GM19043 (cell line): ENCODE results near the gene C10orf120.

Experiments used
- ATAC-seq: cut with Tn5 transposase; IDR thresholded peaks from one replicate; pipeline ENCODE4 v1.9.1; 2021; ENCODE audit warnings: low read depth; ENCODE audit not compliant: unreplicated experiment

The C10orf120 gene

DNA sequence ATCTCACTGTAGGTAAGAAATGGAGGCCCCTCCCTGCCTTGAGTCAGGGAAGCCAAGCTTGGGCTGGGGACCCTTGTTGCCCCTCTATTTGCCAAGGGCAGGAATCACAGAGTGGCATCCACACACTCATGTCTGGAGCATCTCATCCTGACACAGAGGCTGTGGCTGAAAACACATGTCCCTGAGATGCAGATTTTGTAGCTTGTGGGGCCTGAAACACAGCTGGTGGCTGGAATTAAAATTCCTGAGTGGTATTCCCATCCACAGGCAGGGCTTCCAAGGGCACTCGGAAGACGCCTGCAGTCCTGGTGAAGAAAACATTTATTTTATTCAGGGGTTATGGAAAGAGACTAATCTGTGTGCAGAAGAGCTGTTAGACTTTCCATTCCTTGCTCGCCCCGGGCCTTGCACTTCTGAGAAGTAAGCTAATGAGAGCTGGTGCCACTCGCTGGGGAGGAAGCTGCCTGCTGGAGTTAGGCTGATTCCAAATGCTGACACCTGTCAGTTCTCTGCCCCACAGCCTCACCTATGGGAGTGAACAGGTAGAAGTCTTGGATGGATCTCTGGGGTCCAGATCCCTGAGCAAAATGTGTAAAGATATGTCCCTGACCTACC lies 36.0 kb downstream of the C10orf120 start:
- no peak for ATAC-seq

DNA sequence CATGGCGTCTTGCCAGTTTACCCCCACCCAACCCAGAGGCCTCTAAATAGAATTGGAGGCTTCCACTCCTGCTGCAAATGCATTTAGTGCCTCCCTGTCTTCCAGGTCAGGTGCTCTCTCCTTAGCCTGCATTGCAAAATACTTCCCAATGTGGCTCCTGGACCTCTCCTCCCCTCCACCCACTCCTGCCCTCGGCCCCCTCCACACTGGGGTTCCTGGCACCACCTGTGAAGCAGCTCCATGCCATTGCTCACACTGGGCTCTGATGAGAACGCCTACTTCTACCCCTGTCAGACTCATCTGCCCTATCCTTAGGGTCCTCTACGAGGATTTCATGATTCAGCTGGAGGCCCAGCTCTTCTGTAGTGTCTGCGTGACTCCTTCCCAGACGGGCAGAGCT lies 37.4 kb downstream of the C10orf120 start:
- no peak for ATAC-seq

DNA sequence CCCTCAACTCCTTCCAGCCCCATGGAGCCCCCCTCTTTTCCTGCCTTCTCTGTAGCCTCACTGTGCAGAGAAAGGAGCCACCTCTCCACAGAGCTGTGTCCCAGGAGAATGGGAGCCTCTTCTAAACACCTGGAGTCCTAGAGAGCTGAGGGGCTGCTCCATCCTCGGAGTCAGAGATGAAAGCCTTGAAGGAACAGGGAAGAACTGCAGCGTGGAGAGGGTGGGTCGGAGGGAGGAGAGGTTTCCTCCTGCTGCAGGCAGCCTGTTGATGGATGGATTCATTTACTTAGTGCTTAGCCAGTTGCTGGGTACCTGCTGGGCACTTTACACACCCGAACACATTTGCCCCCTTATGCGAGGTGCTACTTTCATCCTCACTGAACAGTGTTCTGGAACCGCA lies 39.0 kb downstream of the C10orf120 start:
- ATAC-seq: no peak

DNA sequence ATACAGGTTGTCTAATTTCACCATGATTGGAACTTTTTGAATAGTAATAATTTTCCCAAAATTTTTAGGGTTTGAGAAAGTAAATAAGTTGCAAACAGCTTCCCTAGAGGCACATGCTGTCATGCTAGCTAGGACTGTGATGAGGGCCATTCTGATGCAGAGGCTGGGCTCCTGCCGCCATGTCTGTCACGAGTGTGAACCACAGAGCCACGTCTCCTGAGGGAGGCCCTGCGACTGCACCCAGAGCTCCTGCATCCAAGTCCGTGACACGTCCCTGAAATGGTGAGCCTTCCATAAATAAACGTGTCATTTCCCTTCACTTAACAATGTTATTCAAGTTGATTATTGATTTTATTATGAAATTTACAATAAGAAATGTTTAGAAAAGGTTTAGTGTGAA lies 40.0 kb downstream of the C10orf120 start:
- ATAC-seq: no peak

DNA sequence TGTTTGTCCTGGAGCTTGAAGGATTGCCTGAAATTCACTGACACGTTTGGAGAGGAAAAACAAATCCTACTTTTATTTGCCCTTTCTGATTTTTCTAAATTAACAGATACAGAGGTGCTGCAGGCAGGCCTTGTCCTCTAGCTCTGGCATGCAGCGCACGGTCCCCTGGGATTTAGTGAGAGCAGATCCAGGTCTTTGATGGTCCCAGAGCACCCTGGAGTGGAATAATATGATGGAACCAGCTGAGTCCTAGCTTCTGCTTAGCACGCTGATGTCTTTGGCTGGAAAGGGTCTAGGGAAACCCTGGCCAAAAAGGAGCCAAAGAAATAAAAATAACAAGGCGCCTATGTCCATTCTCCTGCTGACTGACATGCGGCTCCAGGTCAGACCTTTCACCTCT lies 40.5 kb downstream of the C10orf120 start:
- no peak for ATAC-seq

DNA sequence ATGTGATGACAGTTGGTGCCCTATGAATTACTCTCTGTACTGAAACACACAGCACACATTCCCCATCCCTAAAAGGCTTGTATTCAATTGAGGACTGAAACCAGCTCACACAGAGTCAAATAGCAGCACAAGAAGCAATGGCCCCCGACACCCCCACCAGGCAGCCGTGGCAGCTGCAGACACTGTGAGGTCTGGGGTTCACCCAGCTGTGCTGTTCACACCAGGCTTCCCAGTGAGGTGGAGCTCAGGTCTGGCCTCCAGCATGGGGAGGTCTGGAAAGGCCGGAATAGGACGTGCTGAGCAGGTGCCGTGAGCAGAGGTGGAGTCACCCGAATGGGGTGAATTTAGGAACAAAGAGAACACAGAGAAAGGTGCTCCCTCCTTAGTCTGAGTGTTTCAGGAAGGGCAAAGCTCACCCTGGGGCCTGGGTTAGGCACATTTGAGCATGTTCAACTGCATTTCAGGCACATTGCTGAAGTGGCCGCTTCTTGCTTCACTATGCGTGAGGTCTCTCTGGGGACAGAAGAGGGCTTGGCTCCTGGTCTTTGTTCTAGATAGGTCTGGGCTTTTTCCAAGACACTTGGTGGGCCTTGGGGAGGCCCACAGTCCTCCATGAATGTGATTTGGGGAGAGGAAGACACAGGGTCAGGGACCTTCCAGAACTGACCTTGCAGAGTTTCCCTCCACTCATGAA lies 41.1 kb downstream of the C10orf120 start:
- ATAC-seq: no peak

DNA sequence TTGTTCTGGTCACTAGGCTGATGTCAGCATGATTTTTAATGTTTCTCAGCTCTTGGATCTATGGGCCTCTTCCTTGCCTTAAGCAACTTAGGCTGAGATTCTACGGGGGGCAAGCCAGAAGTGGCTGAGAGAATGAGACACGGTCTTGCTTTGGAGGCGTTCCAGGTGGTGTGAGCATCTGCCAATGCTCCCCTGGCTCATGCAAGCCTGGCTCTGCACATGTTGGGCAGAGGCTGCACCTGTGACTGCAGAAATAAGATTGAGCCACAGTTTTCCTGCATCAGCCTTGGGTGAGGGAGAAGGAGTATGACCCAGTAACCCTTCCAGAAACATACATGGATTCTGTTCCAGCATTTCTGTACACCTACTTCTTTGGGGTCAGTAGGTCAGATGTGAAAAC lies 41.9 kb downstream of the C10orf120 start:
- ATAC-seq: no peak

DNA sequence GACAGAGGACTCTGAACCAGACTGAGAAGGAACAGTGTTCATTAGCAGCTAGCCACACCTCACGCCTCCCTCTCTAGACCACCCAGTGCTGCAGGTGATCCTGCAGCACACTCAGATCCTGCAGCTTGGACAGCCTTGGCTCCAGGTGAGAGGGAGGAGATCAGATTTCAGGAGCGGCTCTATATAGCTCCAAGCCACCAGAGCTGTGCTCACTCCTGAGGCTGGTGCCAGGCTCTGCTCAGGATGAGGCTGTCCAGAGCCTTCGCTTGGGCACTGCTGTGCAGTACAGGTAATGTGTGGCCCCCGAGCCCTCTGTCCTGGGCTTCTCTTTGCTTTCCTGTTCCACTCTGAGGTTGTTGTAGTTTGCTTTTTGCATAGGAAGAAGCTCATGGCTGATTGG lies 42.4 kb downstream of the C10orf120 start:
- no peak for ATAC-seq

DNA sequence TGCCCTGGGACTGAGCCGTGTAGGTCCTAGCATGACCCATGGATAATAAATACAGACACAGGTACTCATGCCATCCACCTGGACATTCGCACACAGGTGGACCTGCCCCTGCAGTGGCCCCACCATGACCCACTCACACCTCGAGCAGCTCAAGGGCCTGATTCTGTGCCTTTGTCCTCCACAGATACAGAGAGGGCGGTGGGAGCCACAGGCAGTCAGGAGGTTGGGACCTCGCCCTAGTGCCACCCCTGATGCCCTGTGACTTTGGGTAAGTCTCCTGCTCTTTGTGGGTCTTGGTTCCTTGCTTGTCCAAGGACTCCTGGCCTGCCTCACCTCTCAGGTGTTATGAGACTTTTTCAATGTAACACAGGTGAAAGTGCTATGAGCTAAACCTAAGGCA lies 42.9 kb downstream of the C10orf120 start:
- ATAC-seq: no peak

DNA sequence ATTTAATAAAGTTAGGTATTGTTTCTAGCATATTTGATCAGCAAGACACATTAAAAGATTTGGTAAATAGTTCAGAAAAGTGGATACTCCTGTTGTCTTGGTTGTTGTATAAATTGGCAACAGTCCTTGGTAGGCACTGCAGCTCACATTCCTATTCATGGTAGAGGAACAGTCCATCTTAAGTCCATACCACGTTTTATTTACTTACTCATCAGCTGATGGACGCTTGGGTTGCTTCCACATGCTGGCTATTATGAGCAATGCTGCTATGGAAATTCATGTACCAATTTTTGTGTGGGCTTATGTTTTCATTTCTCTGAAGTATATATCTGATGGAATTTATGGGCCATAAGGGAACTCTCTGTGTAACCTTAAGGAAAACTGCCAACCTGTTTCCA lies 43.3 kb downstream of the C10orf120 start:
- no peak for ATAC-seq

DNA sequence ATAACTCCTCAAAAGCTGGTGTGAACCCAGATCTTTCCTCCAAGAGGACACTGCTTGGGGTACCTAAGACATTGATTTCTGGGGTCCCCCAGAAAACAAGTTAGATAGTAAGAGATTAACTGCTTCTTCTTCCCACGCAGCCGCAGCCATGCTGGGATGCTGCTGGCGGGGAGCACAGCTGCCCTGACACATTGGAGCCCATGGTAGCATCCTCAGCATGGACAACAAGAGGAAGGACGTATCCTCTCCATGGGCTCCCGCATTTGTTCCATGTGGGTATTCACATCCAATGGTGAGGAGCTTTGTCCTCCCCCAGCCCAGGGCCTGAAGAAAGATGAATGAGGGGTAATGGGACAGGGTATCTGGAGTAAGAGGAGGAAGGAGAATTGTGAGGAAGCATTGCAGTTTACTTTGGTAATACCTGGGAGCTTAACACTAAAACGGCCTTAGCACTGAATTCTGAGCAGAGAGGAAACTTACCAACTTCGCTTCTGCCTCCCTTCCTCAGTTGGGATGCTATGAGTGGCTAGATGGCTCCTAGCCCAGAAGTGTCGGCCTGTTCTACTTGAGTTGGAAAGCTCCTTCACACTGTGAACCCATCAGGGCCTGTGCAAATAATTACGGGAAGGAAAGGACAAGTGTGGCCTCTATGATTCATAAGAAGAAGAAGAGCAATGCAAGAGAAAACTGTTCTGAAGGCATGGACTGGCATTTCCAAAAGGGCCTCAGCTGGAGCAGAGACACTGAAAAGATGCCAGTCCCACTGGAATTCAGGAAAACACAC lies 43.9 kb downstream of the C10orf120 start:
- no peak for ATAC-seq

DNA sequence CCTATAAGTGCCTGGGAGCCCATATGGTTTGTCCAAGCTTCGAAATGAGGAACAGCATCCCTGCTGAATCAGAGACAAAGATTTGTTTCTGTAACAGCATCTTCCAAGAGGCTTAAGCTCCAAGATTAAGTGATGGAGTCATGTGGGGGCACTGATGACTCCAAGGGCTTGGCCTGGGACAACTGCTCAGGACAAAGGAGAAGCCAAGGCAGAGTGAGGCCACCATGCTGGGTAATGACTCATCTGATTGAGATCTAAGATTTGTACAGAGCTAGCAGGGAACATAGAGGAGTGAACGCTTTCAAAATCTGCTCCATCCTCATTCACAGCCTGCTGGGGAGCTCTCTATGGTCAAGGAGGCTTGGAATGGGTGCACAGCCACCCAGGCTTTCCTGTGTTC lies 49.3 kb downstream of the C10orf120 start:
- ATAC-seq: no peak

DNA sequence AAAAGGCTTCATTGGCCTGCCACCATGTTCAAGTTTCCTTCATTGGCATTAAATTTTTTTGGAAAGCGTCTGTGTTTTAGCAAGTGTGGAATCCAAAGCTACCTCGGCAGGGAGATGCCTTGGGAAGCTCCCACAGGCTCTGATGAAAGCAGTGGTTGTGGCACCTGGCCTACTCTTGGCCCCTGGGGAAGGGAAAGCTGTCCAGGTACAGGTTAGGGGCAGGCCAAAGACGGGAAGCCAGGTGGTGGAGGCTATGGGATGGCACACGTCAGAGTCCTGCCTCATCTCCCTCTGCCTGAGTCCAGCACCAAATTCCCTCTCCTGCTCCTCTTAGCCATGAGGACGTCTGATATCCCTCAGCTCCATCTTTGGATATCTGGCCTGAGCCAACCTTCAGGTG lies 49.7 kb downstream of the C10orf120 start:
- no peak for ATAC-seq

DNA sequence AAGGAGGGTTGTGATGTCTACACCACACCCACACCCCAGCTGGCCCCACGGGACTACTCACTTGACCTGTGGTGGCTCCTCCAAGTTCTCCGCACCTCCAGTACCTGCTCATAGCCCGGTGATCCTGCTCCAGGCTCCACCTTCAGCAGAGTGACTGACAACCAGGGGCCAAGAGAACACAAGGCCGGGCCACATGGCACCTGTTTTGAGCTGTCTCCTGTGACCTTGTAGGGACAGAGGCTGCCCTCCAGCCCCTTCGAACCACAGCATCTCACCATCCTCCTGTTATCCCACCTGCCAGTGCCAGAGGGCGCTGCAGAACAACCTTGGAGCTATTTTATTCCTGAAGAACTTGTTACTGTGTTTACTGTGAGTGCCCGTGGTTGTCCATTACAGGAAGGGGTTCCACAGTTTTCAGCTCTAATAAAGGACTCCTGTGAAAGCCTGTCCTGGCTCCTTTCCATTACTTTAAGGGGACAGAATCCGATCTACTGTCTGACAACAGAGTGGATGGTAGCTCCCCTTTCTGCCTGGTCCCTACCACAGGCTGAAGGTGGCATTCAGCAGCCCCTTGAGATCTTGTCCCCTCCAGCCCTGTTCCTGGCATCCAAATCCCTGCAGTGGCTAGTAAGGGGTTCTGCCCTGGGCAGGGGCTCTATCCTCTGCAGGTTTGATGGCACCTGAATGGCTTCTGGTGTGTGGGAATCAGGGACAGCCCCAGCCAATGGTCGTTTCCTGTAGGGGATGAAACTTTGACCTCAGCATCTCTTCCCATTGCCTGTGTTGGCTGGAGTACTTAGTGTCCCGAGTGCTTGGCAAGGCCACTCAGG lies 50.8 kb downstream of the C10orf120 start:
- ATAC-seq: no peak
